Measurements from ENCODE around the gene FBXO9.

- TF ChIP-seq CBX8 (IDR thresholded peaks at IDR 0.05; ENCODE audit: borderline replicate concordance, low read depth, low read length) (no peak), ZNF274 (IDR thresholded peaks at IDR 0.05; ENCODE audit: borderline replicate concordance, extremely low read depth, low read length) (no peak), GABPA (IDR thresholded peaks at IDR 0.05; ENCODE audit: borderline replicate concordance, insufficient read depth, low read length) (no peak), POLR2AphosphoS5 (IDR thresholded peaks at IDR 0.05; ENCODE audit: low read depth, low read length) (no peak), EZH2 (IDR thresholded peaks at IDR 0.05; ENCODE audit: low read depth, low read length, severe bottlenecking) (no peak), CREB1 (IDR thresholded peaks at IDR 0.05) (no peak), NRF1 (IDR thresholded peaks at IDR 0.05; ENCODE audit: low read depth, low read length) (no peak), CHD2 (IDR thresholded peaks at IDR 0.05; ENCODE audit: low read length) (no peak)
- TF ChIP-seq, protein P1, sequence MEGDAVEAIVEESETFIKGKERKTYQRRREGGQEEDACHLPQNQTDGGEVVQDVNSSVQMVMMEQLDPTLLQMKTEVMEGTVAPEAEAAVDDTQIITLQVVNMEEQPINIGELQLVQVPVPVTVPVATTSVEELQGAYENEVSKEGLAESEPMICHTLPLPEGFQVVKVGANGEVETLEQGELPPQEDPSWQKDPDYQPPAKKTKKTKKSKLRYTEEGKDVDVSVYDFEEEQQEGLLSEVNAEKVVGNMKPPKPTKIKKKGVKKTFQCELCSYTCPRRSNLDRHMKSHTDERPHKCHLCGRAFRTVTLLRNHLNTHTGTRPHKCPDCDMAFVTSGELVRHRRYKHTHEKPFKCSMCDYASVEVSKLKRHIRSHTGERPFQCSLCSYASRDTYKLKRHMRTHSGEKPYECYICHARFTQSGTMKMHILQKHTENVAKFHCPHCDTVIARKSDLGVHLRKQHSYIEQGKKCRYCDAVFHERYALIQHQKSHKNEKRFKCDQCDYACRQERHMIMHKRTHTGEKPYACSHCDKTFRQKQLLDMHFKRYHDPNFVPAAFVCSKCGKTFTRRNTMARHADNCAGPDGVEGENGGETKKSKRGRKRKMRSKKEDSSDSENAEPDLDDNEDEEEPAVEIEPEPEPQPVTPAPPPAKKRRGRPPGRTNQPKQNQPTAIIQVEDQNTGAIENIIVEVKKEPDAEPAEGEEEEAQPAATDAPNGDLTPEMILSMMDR (IDR thresholded peaks at IDR 0.05; ENCODE audit: control extremely low read depth in 1 of 3, insufficient read depth in 1 of 3, low read depth in 1 of 3, low read length in 3 of 3), result no peak
Observed at GRCh38 chr6:53109612-53110011, 44.4 kb downstream of the FBXO9 start.
